ENCODE data around the gene TRIM41.
"Not testable (repeated sequence)": the region's sequence is repeated elsewhere in the genome, so short reads cannot be mapped to it uniquely, and the experiment has no call there.

TRIM41 gene

GRCh38 chr5:181212080-181212479 is 11.0 kb upstream of the TRIM41 start:
- no peak for TF ChIP-seq POLR2A (IDR thresholded peaks at IDR 0.05; ENCODE audit: low read length)
- no peak for TF ChIP-seq GATA1 (IDR thresholded peaks at IDR 0.05; ENCODE audit: low read depth, low read length)
- no peak for DNase-seq

GRCh38 chr5:181212934-181213333 is 10.1 kb upstream of the TRIM41 start:
- TF ChIP-seq GATA1 (IDR thresholded peaks at IDR 0.05; ENCODE audit: low read depth, low read length), result no peak
- TF ChIP-seq POLR2A (IDR thresholded peaks at IDR 0.05; ENCODE audit: low read length), result no peak
- DNase-seq, result no peak

- not testable (repeated sequence) for DNase-seq
Measured at GRCh38 chr5:181214249-181214648, 8.8 kb upstream of the TRIM41 start.

- no peak for DNase-seq
- no peak for TF ChIP-seq GATA1 (IDR thresholded peaks at IDR 0.05; ENCODE audit: low read depth, low read length)
- TF ChIP-seq POLR2A (IDR thresholded peaks at IDR 0.05; ENCODE audit: low read length), result no peak
Measured at GRCh38 chr5:181215997-181216989, 6.8 kb upstream of the TRIM41 start.

- TF ChIP-seq POLR2A (IDR thresholded peaks at IDR 0.05; ENCODE audit: low read length) (no peak), GATA1 (IDR thresholded peaks at IDR 0.05; ENCODE audit: low read depth, low read length) (no peak)
- DNase-seq, result no peak
Measured at GRCh38 chr5:181217111-181217802, 5.8 kb upstream of the TRIM41 start.

GRCh38 chr5:181217803-181218062 is 5.3 kb upstream of the TRIM41 start:
- no peak for DNase-seq
- no peak for TF ChIP-seq POLR2A (IDR thresholded peaks at IDR 0.05; ENCODE audit: low read length)
- TF ChIP-seq GATA1 (IDR thresholded peaks at IDR 0.05; ENCODE audit: low read depth, low read length), result no peak

- no peak for TF ChIP-seq GATA1 (IDR thresholded peaks at IDR 0.05; ENCODE audit: low read depth, low read length)
- no peak for TF ChIP-seq POLR2A (IDR thresholded peaks at IDR 0.05; ENCODE audit: low read length)
- DNase-seq, result no peak
Measured at GRCh38 chr5:181218795-181219124, 4.3 kb upstream of the TRIM41 start.

GRCh38 chr5:181219262-181220177 is 3.6 kb upstream of the TRIM41 start:
- no peak for DNase-seq
- TF ChIP-seq GATA1 (IDR thresholded peaks at IDR 0.05; ENCODE audit: low read depth, low read length), result no peak
- no peak for TF ChIP-seq POLR2A (IDR thresholded peaks at IDR 0.05; ENCODE audit: low read length)

- TF ChIP-seq POLR2A (IDR thresholded peaks at IDR 0.05; ENCODE audit: low read length) (no peak), GATA1 (IDR thresholded peaks at IDR 0.05; ENCODE audit: low read depth, low read length) (no peak)
- DNase-seq, result no peak
Measured at GRCh38 chr5:181220178-181220515, 2.9 kb upstream of the TRIM41 start.

GRCh38 chr5:181221105-181221791 is 1.8 kb upstream of the TRIM41 start:
- no peak for DNase-seq
- TF ChIP-seq POLR2A (IDR thresholded peaks at IDR 0.05; ENCODE audit: low read length), result no peak
- no peak for TF ChIP-seq GATA1 (IDR thresholded peaks at IDR 0.05; ENCODE audit: low read depth, low read length)

- TF ChIP-seq GATA1 (IDR thresholded peaks at IDR 0.05; ENCODE audit: low read depth, low read length), result no peak
- no peak for TF ChIP-seq POLR2A (IDR thresholded peaks at IDR 0.05; ENCODE audit: low read length)
- no peak for DNase-seq
Measured at GRCh38 chr5:181221792-181222629, 1.1 kb upstream of the TRIM41 start.

GRCh38 chr5:181222630-181223057 is 437 bp upstream of the TRIM41 start:
- no peak for DNase-seq
- TF ChIP-seq POLR2A (IDR thresholded peaks at IDR 0.05; ENCODE audit: low read length) (no peak), GATA1 (IDR thresholded peaks at IDR 0.05; ENCODE audit: low read depth, low read length) (no peak)

Data from erythroblast (primary cell).